NCI-H1105 treated with DMSO at 0.1 percent for 48 hours (cell line): ENCODE measurements around the gene IL1RL1.

ENCODE experiments used
- DNase-seq: peaks from one replicate; lab custom pipeline; 2025; lab: John Stamatoyannopoulos, UW

IL1RL1 gene

DNA sequence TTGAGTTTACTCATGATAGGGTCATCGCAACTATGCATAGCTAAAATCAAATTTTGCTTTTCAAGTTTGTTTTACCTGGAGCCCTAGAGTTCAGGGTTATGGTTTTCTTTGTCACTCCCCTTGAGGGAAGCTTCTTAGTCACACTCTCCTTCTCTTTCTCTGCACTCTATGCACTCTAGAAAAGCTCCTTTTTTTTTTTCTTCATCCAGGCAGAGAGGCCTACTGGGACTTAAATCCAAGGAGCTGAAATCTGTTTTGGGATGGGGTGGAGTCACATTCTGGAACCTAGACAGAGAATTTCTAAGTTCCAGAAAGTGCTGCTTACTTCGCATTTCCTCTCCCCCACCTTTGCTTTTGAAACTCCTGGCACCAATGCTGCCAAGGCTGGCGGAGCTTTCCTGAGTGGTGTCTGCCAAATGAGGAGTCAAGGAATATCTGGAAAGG, 25.2 kb downstream of the IL1RL1 start:
- DNase-seq, result no peak

DNA sequence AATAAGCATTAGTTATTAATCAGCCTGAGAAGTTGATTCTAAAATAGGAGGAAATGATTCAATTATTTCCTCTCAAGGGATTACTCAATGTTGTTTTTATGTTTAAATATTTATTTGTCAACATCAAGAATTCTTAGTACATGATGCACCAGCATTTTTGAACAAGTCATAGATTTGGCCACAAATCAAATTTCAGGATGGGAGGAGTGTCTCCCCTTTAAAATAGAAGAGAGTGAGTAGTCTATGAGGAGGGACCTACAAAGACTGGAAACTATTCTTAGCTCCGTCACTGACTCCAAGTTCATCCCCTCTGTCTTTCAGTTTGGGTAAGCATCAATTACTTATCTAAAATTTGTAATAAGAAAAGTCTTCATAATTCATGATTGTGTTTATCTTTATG, 25.6 kb downstream of the IL1RL1 start:
- DNase-seq, result no peak

DNA sequence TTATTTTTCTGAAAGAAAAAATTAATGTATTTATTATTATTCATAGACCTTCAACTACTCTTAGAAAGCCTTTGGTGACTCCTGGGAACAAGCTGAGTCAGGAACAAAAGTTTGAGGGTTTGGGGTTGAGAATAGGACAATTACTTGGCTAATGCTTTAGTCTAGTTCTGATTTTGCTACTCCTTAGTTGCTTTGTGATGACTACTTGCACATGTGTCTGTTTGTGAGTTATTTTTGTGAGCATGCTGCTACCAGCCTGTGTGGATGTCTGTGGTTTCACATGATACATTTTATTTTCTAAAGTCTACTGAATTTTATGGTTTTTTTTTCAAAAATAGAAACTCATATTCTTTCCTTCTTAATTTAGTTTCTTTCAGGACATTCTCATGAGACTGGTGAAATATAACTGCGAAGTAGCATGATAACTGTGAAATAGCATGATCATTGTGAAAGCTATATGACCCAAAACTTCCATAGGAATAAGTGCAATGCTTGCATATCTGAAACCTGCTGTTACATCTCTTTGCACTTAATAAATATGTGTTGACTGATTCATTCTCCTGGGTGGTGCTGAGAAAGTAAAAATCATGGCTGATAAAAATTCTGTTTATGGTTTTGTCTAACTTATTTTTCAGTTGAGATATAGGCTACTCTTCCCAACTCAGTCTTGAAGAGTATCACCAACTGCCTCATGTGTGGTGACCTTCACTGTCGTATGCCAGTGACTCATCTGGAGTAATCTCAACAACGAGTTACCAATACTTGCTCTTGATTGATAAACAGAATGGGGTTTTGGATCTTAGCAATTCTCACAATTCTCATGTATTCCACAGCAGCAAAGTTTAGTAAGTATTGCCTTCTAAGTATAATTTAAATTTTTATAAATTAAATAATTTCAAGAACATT, 26.4 kb downstream of the IL1RL1 start:
- no peak for DNase-seq

DNA sequence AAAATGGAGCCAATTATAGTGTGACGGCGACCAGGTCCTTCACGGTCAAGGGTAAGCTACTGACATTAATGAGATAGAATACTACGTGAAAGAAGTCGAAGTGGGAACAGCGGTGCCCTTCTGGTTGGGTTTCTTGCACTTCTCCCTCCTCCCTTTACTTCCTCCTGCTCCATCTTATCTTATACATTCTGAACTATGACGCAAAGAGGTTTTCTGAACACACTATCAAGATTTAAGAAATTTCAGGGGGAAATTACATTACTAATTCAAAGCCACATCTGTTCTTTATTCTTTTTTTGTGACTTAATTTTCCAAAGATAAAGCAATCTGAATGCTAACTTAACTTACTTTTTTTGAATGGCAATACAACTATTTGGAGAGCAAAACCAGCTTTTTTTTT, 29.4 kb downstream of the IL1RL1 start:
- DNase-seq, result no peak

DNA sequence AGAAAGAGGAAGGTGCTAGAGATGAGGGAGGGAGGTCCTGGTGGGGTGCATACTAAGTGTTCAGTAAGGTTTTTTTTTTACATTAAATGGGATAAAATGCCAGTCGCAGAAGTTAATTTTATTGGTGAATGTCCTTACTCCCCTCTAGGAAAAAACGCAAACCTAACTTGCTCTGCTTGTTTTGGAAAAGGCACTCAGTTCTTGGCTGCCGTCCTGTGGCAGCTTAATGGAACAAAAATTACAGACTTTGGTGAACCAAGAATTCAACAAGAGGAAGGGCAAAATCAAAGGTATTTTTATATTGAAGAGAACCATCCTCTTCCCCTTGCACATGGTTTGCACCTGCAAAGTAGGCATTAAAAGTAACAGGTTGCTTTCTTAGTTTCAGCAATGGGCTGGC, 31.5 kb downstream of the IL1RL1 start:
- DNase-seq, result no peak

DNA sequence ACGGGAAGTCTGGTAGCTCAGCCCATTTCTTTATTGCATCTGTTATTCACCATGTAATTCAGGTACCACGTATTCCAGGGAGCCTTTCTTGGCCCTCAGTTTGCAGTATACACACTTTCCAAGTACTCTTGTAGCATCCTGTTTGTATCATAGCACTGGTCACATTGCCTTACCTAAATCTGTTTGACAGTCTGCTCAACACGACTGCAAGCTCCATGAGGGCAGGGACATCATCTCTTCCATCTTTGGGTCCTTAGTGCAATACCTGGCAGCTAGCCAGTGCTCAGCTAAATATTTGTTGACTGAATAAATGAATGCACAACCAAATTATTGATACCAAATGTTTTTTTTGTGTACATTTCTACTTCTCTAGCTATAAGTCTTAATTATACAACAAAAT, 33.0 kb downstream of the IL1RL1 start:
- no peak for DNase-seq

DNA sequence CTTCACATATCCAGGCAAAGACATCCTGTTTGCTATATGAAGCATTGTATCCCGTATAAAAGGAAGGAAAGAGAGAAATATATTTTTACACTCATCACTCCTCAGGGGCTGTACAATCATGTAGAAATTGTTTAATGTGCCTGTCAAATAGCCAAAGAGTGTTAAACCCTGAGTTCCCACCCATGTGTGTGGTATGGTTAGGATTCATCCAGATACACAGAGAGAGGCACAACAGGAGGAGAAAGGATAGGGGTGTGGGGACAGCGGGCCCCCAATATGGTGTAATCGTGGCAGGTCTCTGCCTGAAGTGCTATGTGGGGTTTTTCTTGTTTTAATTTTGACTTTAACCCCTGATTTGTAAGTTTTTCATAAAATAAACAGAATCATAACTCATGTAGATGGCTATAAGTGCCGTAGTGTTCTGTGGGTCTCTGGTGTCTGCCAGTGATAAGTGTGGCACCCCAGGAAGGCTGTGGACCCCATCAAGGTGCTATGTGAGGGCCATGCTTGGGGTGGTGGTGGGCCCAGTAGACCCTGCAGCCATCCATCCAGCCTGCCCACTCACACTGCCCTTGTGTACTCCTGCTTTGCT, 34.1 kb downstream of the IL1RL1 start:
- no peak for DNase-seq

DNA sequence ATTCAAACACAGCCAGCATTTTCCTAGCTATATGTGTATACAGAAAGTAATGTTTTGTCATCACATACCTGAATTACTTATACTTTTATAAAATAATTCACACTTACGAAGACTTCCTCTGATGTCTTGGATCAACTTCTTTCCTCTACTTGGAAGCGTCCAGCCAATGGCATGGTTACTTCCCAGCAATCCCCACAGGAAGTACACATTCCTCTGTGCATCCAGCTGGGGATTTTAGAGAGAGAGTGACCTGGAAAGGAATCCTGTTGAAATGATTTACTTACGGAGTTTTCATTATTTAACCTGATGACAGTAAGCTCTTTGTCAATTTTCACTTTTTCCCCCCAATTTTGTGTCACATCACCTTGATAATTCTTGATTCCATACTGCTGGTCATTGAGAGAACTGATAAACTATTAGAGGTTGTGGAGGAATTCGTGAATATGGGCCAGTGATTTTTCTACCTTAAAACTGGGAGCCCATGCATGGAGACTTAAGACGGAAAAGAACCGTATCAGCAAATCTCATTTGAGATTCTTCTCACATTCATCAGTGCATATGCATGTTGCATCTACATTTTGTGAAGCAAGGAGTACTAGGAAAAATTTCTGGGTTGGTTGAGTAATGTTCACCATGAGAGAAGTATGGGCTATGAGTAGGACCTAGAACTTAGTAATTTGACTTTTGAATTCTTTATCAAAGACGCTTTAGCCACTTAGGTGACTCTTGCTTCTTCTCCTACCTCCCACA, 35.2 kb downstream of the IL1RL1 start:
- no peak for DNase-seq

DNA sequence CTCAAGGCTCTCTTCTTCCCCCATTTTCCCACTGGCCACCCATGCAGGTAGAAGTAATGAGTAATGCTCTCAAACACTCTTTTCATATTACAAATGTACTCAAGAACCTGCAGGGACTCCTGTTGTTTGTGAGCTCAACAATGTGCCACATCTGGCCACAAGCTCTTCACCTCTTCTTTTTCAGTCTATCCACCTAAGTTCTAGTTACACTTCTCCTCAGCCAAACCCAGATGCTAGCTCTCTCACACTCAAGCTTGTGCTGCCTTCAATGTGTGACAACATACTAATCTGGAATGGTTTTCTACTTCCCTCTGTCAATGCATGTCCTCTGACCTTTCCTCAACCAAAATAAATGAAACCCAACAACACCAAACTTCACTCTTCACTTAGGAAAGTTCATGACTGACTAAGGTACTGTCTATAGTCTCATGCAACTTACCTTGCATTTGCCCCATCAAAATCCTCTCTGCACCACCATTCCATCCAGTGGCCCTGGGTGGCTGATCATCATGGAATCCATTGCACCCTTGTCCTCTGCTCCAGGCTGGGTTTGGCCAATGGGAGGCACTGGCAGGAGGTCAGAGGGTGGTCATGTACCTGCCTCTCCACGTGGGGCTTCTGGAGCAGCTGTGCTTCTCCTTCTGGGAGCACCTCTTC, 38.9 kb downstream of the IL1RL1 start:
- DNase-seq, result no peak

DNA sequence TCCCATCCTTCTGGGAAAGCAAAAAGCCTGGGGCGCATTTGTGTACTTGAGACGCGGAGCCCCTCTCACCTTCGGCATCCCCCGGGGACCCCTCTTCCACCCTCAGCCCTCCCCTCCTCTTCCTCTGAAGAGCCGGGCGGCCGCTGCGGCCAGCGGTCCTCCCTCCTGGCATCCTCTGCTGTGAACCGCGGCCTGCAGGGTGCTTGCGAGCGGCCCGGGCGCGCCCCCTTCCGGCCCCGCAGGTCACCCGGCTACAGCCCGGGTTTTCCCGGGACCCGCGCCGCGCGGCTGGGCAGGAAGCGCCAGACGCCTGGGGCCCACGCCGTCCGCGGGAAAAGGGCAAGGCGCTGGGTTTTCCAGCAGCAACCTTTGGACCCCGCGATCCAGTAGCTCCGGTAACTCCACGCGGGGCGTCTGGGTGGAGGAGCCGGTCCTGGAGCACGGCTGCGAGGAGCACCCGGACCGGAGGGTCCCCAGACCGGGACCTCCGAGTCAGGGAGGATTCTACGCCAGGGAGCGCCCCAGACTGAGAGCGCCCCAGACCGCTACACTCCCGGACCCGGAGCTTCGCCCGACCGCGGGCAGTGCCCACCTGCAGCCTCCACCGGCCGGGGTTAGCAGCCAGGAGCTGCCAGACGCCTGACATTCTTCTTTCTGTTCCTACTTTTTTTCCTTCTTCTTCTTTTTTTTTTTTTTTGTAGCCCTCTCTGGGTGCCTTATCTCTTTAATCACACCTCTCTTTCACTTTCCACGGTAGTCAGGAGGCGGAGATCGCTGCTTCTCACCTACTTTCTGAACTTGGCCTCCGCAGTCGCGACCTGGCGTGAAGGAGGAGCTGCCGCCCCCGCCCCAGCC, 44.4 kb downstream of the IL1RL1 start, which contains the start of gene IL18R1:
Gene IL18R1, plus strand, starts transcription at position 271 of the 855 bp plus-strand sequence. CDS start 6,865 bp downstream, outside the sequence.
- DNase-seq, result peak; percentile 55

DNA sequence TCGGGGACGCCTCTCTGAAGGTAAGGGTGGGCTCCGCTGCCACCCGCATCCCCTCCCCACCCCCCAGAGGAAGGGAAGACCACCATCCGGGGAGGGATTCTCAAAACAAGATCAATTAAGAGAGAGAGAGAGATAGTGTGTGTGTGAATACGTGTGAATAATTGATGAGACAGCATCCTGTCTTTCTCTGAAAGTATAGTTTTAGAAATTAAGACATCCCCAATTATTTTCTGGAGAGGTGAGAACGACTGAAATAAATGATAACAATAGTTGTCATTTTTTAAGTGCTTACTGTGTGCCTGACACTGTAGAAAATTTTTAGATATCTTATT, 45.0 kb downstream of the IL1RL1 start:
- no peak for DNase-seq

DNA sequence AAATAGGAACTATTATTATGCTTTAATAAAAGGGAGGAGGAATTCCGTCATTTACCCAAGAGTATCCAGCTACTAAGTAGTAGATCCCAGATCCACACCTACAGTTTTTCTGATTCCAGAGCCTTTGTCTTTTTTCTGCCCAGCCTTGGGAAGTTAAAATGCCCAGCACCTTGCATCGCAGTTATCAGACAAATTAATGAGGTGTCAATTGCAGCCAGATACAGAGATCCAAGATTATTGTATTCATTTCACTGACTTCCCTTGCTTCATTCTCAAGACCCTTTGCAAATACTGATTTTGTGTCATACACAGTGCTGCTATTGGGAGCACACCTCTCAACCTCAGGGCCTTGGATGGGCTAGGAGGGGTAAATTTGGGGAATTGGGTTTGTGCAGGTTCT, 45.4 kb downstream of the IL1RL1 start:
- DNase-seq, result no peak

DNA sequence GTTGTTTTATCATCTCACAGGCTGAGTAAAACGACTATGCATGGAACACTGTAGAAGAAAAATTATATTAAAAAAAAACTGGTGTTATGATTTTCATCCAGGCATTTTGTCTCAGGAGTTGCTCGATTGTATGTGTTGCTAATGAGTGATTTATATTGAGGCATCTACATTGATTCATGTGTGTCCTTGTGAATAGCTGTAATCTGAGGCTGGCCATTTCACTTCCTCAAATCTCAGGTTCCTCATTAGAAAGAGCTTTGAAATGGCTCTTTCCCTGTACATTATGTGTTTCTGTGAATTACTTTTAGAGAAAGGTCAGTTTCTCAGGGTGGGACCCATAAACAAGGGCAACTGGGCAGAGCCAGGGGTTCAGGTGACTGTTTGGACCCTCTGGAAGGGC, 46.6 kb downstream of the IL1RL1 start:
- DNase-seq, result no peak

DNA sequence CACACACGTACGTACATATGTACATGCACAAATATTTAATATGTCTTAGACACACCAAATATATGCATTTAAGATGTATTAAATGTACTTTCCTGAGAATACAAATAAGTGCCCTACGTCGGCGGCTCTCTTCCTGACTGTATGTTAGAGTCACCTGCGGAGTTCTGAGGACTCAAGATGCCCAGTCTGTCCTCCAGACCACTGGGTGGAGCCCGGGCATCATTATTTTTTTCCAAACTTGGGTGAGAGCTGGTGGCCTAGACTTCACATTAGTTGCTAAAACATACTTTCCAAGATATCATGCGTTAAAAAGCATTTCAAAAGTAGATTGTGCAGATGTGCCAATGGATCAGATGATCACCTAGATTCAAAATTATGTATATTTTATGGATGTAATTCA, 47.1 kb downstream of the IL1RL1 start:
- no peak for DNase-seq

DNA sequence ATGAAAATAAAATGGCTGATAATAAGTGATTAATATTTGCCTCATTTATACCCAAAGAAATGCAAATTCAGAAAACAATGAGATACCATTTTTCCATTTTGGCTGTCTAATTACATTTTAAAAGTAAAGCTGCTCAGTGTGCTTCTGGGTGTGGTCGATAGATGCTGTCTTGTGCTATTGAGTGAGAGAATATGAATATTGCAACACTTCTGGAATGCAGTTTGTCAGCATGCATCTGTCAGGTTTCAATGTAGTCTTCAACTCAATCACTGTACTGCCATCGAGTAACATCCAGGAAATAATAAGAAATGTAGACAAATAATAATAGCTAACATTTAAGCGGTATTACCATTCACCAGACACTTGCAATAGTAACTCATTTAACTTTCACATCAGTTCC, 48.2 kb downstream of the IL1RL1 start:
- DNase-seq, result no peak

DNA sequence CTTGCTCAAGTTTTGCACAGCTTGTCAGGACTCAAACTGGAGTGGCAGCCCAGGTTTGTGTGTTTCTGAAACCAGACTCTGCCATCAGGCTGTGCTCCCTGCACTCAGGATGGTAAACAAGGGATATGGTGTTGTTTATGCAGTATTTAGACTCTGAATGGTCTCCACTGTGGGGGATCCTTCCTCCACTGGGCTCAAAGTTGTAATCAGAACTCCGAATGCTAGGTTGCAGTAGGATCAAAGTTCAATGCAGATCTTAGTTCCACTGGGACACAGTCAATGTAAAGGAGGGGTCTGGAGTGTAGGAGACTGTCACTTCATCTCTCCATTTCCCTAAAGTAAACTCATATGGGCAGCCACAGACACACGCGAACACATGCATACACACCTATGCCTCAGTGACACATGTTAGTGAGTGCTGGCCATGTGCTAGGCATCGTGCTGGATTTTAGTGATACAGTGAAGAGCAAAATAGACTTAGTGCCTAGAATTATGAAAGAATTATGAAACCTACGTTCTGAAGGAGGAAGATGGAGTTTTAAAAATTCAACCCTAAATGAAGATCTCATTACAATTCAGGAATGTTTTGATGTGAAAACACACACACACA, 50.4 kb downstream of the IL1RL1 start:
- DNase-seq, result no peak

DNA sequence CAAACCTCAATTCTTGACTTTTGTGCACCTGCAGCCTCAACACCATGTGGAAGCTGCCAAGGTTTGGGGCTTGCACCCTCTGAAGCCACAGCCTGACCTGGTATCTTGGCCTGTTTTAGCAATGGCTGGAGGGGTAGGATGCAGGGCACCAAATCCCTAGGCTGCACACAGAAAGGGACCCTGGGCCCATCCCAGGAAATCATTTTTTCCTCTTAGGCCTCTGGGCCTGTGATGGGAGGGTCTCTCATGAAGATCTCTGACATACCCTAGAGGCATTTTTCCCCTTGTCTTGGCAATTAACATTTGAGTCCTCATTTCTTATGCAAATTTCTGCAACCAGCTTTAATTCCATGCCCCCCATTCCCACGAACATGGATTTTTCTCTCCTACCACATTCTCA, 54.4 kb downstream of the IL1RL1 start:
- DNase-seq, result no peak

DNA sequence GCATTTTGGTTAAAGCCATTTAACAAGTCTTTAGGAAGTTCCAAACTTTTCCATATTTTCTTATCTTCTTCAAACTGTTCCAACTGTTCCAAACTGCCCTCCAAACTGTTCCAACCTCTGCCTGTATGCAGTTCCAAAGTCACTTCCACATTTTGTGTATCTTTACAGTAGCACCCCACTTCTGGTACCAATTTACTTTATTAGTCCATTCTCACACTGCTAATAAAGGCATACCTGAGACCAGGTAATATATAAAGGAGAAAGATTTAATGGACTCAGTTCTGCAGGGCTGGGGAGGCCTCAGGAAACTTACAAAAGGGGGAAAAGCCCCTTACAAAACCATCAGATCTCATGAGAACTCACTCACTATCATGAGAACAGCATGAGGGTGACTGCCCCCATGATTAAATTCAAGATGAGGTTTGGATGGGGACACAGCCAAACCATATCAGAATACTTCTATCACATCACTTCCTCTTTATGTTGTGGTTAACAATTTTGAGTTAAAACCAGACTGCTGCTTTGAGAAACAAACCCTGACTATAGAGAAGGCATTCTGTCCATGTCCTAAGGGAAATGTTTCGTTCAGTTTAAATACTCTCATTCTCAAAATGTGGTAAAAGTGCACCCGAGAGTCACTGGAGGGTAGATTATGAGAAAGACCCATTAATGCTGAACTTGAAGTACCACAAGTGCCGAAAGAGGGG, 55.2 kb downstream of the IL1RL1 start:
- no peak for DNase-seq

DNA sequence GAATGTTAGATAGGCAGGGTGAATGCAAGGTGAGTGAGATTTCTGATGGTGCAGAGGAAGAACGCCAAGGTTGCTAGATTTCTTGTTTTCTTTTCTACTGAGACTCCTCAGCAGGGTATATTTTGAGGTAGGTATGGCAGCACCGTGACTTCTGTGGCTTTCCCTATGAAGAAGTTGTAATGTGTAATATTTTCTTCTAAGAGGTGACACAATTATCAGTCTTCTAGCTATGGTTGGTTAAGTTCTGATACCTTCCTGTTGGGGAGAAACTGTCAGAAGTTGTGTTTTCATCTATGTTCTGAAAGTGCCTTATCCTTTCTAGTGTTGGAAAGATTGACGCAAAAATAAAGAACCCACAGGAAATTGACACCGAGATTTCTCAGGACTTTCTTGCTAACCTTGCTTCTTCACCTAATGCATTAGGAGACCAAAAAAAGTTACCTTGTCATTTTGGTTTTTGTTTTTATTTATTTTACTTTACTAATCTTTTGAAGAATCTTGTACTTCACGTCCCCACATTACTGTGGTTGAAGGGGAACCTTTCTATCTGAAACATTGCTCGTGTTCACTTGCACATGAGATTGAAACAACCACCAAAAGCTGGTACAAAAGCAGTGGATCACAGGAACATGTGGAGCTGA, 56.1 kb downstream of the IL1RL1 start:
- DNase-seq, result no peak
